NB4 (cell line): ENCODE measurements around the gene DPP7.

Source experiments
- MYC ChIP-seq: IDR thresholded peaks from 2 replicates; pipeline ENCODE4 v1.6.1; 2011; ENCODE audit warnings: low read depth, low read length
- POLR2A ChIP-seq: IDR thresholded peaks from 2 replicates; pipeline ENCODE4 v1.6.1; 2011; ENCODE audit warnings: mild to moderate bottlenecking; ENCODE audit not compliant: insufficient read length; ENCODE audit errors: extremely low read depth
- TF ChIP-seq, protein P1 (sequence below): IDR thresholded peaks from one replicate; pipeline ENCODE4 v1.5.1; 2012; ENCODE audit warnings: low read depth, low read length
- TF ChIP-seq, protein P2 (sequence below): IDR thresholded peaks from 2 replicates; pipeline ENCODE4 v1.6.1; 2011; ENCODE audit warnings: low read depth, low read length

DNA sequence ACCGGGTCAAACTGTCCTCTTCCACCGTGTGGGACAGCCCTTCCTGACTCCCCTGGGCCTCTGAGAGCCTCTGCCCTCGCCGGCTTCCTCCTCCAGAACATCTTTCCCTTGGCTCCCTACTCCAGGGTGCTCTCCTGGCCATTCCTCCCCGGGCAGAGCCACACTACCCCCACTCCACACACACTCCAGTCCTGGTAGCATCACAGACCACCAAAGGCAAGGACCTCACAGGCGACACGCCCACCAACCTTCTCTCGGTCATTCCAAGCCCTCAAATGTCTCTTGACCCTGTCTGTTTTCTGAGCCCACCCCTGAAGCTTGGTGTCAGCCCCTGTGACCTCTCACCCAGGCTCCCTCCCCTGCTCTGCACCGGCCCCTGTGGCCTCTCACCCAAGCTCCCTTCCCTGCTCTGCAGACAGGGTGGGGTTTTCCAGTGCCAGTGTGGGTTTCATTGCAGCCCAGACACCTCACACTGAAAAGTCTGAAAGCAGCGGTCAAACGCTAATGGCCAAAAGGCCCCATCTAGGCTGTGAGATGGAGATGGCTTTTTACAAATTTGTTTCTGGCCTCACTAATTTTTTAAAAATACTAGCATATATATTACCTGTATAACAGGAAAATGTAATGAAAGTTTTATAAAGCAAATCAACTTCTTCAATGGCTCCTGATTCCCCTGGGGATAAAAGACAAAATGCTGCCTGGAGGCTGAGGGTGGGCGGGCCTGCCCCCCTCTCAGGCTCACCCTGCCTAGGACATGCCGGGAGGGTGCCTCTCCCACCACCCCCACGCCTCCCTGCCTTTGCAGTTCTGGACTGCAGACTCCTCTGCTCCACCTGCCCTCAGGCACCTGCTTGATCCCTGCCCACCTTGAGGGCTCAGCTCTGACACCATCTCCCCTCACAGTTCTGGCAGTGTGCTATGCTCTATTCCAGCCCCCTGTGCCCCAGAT lies 44.8 kb upstream of the DPP7 start:
- TF ChIP-seq, protein P1, sequence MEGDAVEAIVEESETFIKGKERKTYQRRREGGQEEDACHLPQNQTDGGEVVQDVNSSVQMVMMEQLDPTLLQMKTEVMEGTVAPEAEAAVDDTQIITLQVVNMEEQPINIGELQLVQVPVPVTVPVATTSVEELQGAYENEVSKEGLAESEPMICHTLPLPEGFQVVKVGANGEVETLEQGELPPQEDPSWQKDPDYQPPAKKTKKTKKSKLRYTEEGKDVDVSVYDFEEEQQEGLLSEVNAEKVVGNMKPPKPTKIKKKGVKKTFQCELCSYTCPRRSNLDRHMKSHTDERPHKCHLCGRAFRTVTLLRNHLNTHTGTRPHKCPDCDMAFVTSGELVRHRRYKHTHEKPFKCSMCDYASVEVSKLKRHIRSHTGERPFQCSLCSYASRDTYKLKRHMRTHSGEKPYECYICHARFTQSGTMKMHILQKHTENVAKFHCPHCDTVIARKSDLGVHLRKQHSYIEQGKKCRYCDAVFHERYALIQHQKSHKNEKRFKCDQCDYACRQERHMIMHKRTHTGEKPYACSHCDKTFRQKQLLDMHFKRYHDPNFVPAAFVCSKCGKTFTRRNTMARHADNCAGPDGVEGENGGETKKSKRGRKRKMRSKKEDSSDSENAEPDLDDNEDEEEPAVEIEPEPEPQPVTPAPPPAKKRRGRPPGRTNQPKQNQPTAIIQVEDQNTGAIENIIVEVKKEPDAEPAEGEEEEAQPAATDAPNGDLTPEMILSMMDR: no peak
- no peak for TF ChIP-seq POLR2A
- TF ChIP-seq, protein P2, sequence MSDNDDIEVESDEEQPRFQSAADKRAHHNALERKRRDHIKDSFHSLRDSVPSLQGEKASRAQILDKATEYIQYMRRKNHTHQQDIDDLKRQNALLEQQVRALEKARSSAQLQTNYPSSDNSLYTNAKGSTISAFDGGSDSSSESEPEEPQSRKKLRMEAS: no peak
- TF ChIP-seq MYC: no peak
